Hematopoietic multipotent progenitor cell treated with erythropoietin and hydrocortisone succinate and interleukin-3 and kit ligand, for 6 days (in vitro differentiated cells): Measurements from ENCODE around the gene PKP4.

Source experiments
- DNase-seq: peaks from one replicate; pipeline ENCODE4 v3.0.0-alpha.2; 2015

The PKP4 gene

GRCh38 chr2:158556124-158556523 lies 99.4 kb downstream of the PKP4 start:
- no peak for DNase-seq

GRCh38 chr2:158557752-158558151 lies 101.0 kb downstream of the PKP4 start:
- DNase-seq = no peak

GRCh38 chr2:158559252-158559651 lies 102.5 kb downstream of the PKP4 start:
- DNase-seq = no peak

GRCh38 chr2:158560259-158560658 lies 103.5 kb downstream of the PKP4 start:
- DNase-seq = no peak

- no peak for DNase-seq
Observed at GRCh38 chr2:158561054-158561453, 104.3 kb downstream of the PKP4 start.

- peak; percentile 6 for DNase-seq
Observed at GRCh38 chr2:158567208-158567607, 110.5 kb downstream of the PKP4 start.

GRCh38 chr2:158569284-158569683 lies 112.5 kb downstream of the PKP4 start:
- DNase-seq = no peak

GRCh38 chr2:158570869-158571268 lies 114.1 kb downstream of the PKP4 start:
- DNase-seq = no peak

- no peak for DNase-seq
Observed at GRCh38 chr2:158573739-158574138, 117.0 kb downstream of the PKP4 start.

- DNase-seq = no peak
Observed at GRCh38 chr2:158575051-158575635, 118.4 kb downstream of the PKP4 start.

- DNase-seq = no peak
Observed at GRCh38 chr2:158577141-158577540, 120.4 kb downstream of the PKP4 start.

- DNase-seq = no peak
Observed at GRCh38 chr2:158578703-158579330, 122.1 kb downstream of the PKP4 start.

GRCh38 chr2:158579928-158580327 lies 123.2 kb downstream of the PKP4 start:
- DNase-seq = no peak

- no peak for DNase-seq
Observed at GRCh38 chr2:158580760-158581159, 124.0 kb downstream of the PKP4 start.

GRCh38 chr2:158582670-158583069 lies 125.9 kb downstream of the PKP4 start:
- DNase-seq = no peak

GRCh38 chr2:158583923-158584322 lies 127.2 kb downstream of the PKP4 start:
- no peak for DNase-seq

GRCh38 chr2:158586491-158586890 lies 129.7 kb downstream of the PKP4 start:
- DNase-seq = no peak

GRCh38 chr2:158589303-158589702 lies 132.6 kb downstream of the PKP4 start:
- no peak for DNase-seq

GRCh38 chr2:158598862-158599517 lies 142.2 kb downstream of the PKP4 start:
- DNase-seq = no peak

- no peak for DNase-seq
Observed at GRCh38 chr2:158599609-158600008, 142.9 kb downstream of the PKP4 start.

- DNase-seq = no peak
Observed at GRCh38 chr2:158600155-158600802, 143.5 kb downstream of the PKP4 start.

- DNase-seq = peak; percentile 91
Observed at GRCh38 chr2:158602027-158602426, 145.3 kb downstream of the PKP4 start.

- DNase-seq = no peak
Observed at GRCh38 chr2:158603205-158603604, 146.5 kb downstream of the PKP4 start.

- peak; percentile 68 for DNase-seq
Observed at GRCh38 chr2:158603986-158604385, 147.2 kb downstream of the PKP4 start.
